ENCODE results near the gene TMEM170B. TPM values are rescaled to one million over a fixed set of nuclear protein-coding genes. Genes with fewer than 3 reads are reported as not detected.
A peak's percentile ranks its signal among the peaks of the same experiment; 100 is the strongest.
"Not testable (repeated sequence)": the region's sequence is repeated elsewhere in the genome, so short reads cannot be mapped to it uniquely, and the experiment has no call there.

The TMEM170B gene
- total RNA-seq, 2 donors from 2014 or later: 1.6 to 2.5 TPM

- intact Hi-C loops (cut with DNase I, micrococcal nuclease): no loop called here
- DNase-seq (no peak), ATAC-seq (no peak)
Measured at GRCh38 chr6:11525468-11526155, 11.9 kb upstream of the TMEM170B start.

- DNase-seq (no peak), ATAC-seq (no peak)
- intact Hi-C loops (cut with DNase I, micrococcal nuclease): no loop called here
Measured at GRCh38 chr6:11526156-11526505, 11.4 kb upstream of the TMEM170B start.

GRCh38 chr6:11527274-11527870 is 10.2 kb upstream of the TMEM170B start:
- DNase-seq (no peak), ATAC-seq (no peak)
- intact Hi-C loops (cut with DNase I, micrococcal nuclease): no loop called here

- ATAC-seq (no peak), DNase-seq (no peak)
- intact Hi-C loops (cut with DNase I, micrococcal nuclease): no loop called here
Measured at GRCh38 chr6:11528996-11529395, 8.6 kb upstream of the TMEM170B start.

- DNase-seq (no peak), ATAC-seq (no peak)
- intact Hi-C loops (cut with DNase I, micrococcal nuclease): no loop called here
Measured at GRCh38 chr6:11532097-11532496, 5.5 kb upstream of the TMEM170B start.

GRCh38 chr6:11534561-11534960 is 3.0 kb upstream of the TMEM170B start:
- no peak for ATAC-seq
- intact Hi-C loops (cut with DNase I, micrococcal nuclease): no loop called here
- DNase-seq: no peak

GRCh38 chr6:11535801-11536230 is 1.7 kb upstream of the TMEM170B start:
- no peak for DNase-seq
- no peak for ATAC-seq
- intact Hi-C loops (cut with DNase I, micrococcal nuclease): no loop called here

- no peak for ATAC-seq
- intact Hi-C loops (cut with DNase I, micrococcal nuclease): no loop called here
- peak in 1 of 2 donors; percentile 21 for DNase-seq
Measured at GRCh38 chr6:11536795-11537194, 754 bp upstream of the TMEM170B start.

- ATAC-seq (peak; percentile 13), DNase-seq (peak; percentile 30 to 41)
- intact Hi-C loops (cut with DNase I, micrococcal nuclease): no loop called here
Measured at GRCh38 chr6:11538052-11538818, 686 bp downstream of the TMEM170B start.

- intact Hi-C loops (cut with DNase I, micrococcal nuclease): no loop called here
- ATAC-seq (no peak), DNase-seq (no peak)
Measured at GRCh38 chr6:11538819-11539468, 1.4 kb downstream of the TMEM170B start.

- ATAC-seq (no peak), DNase-seq (no peak)
- intact Hi-C loops (cut with DNase I, micrococcal nuclease): no loop called here
Measured at GRCh38 chr6:11542863-11543262, 5.3 kb downstream of the TMEM170B start.

GRCh38 chr6:11543919-11544518 is 6.5 kb downstream of the TMEM170B start:
- intact Hi-C loops (cut with DNase I, micrococcal nuclease): no loop called here
- DNase-seq: no peak
- ATAC-seq: no peak

- intact Hi-C loops (cut with DNase I, micrococcal nuclease); DNase-seq; ATAC-seq: not testable (repeated sequence)
Measured at GRCh38 chr6:11547846-11548245, 10.3 kb downstream of the TMEM170B start.

GRCh38 chr6:11548578-11548977 is 11.0 kb downstream of the TMEM170B start:
- ATAC-seq; DNase-seq; intact Hi-C loops (cut with DNase I, micrococcal nuclease): not testable (repeated sequence)

- ATAC-seq: no peak
- DNase-seq: no peak
- intact Hi-C loops (cut with DNase I, micrococcal nuclease): loop anchor here in 1 of 2 donors (10.0 kb wide), 1 partner anchor 46 kb away; no protein-coding TSS in a partner anchor
Measured at GRCh38 chr6:11551053-11551452, 13.5 kb downstream of the TMEM170B start.

- no peak for DNase-seq
- intact Hi-C loops (cut with DNase I, micrococcal nuclease): loop anchor here in 1 of 2 donors (10.0 kb wide), 1 partner anchor 48 kb away; no protein-coding TSS in a partner anchor
- no peak for ATAC-seq
Measured at GRCh38 chr6:11552442-11552841, 14.9 kb downstream of the TMEM170B start.

- DNase-seq (no peak), ATAC-seq (no peak)
- intact Hi-C loops (cut with DNase I, micrococcal nuclease): loop anchor here in 1 of 2 donors (10.0 kb wide), 1 partner anchor 49 kb away; no protein-coding TSS in a partner anchor
Measured at GRCh38 chr6:11553824-11554223, 16.3 kb downstream of the TMEM170B start.

- DNase-seq (no peak), ATAC-seq (no peak)
- intact Hi-C loops (cut with DNase I, micrococcal nuclease): loop anchor here in 1 of 2 donors (10.0 kb wide), 1 partner anchor 52 kb away; no protein-coding TSS in a partner anchor
Measured at GRCh38 chr6:11556309-11556708, 18.8 kb downstream of the TMEM170B start.

- DNase-seq: no peak
- intact Hi-C loops (cut with DNase I, micrococcal nuclease): no loop called here
- no peak for ATAC-seq
Measured at GRCh38 chr6:11563793-11564192, 26.2 kb downstream of the TMEM170B start.

All from left colon (tissue), 2 donors.